ENCODE measurements around the gene AFAP1L2.

DNA sequence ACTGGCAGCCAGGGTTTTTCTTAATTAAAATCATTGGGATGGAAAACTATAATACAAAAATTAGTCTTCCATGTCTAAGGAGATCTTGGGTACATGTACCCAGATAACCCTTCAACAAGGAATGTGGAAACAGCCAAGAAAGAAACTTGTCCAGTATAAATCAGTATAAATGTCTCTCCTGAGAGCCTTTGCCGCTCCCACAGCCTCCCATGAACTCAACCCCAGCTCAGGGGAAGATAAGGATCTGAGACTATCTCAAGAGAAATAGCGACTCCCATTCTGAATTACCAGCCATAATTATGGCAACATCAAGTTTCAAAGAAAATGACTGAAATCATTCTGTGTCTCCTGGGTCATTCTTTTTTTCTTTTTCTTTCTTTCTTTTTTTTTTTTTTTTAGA is 32.6 kb upstream of the AFAP1L2 start:
- TF ChIP-seq, protein P1, sequence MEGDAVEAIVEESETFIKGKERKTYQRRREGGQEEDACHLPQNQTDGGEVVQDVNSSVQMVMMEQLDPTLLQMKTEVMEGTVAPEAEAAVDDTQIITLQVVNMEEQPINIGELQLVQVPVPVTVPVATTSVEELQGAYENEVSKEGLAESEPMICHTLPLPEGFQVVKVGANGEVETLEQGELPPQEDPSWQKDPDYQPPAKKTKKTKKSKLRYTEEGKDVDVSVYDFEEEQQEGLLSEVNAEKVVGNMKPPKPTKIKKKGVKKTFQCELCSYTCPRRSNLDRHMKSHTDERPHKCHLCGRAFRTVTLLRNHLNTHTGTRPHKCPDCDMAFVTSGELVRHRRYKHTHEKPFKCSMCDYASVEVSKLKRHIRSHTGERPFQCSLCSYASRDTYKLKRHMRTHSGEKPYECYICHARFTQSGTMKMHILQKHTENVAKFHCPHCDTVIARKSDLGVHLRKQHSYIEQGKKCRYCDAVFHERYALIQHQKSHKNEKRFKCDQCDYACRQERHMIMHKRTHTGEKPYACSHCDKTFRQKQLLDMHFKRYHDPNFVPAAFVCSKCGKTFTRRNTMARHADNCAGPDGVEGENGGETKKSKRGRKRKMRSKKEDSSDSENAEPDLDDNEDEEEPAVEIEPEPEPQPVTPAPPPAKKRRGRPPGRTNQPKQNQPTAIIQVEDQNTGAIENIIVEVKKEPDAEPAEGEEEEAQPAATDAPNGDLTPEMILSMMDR (IDR thresholded peaks at IDR 0.05; ENCODE audit: low read depth, low read length), result no peak
- TF ChIP-seq EZH2phosphoT487 (IDR thresholded peaks at IDR 0.05; ENCODE audit: low read depth), result no peak
